Aorta (tissue), 5 donors: ENCODE measurements around the gene COG5. TPM values are rescaled to one million over a fixed set of nuclear protein-coding genes. Genes with fewer than 3 reads are reported as not detected.

Source experiments
- ATAC-seq: fragments of 200-7000 bp; cut with Tn5 transposase; one replicate; pipeline ENCODE4 v1.9.1; 2022; ENCODE audit warnings: moderate library complexity; ENCODE audit not compliant: low FRiP score
- DNase-seq, 2 donors: peaks; one replicate each; pipeline ENCODE4 v3.0.0-alpha.2; 2020
- H3K27ac ChIP-seq, 2 donors: one replicate each; pipeline ENCODE4 v1.5.1; 2013; ENCODE audit warnings: low read length in 2 of 2, mild to moderate bottlenecking in 2 of 2, moderate library complexity in 2 of 2, control low read depth in 1 of 2, inconsistent platforms in 1 of 2, low read depth in 1 of 2
- H3K27me3 ChIP-seq, 2 donors: one replicate each; pipeline ENCODE4 v1.6.1; 2013; ENCODE audit warnings: control low read depth in 1 of 2, low read length in 1 of 2, mild to moderate bottlenecking in 1 of 2, moderate library complexity in 1 of 2; ENCODE audit not compliant: insufficient read depth in 2 of 2, control insufficient read depth in 1 of 2
- H3K36me3 ChIP-seq, 2 donors: one replicate each; pipeline ENCODE4 v1.6.1; 2013; ENCODE audit warnings: control low read depth in 1 of 2, low read length in 1 of 2, mild to moderate bottlenecking in 1 of 2; ENCODE audit not compliant: insufficient read depth in 2 of 2, control insufficient read depth in 1 of 2
- H3K4me1 ChIP-seq, 2 donors: one replicate each; pipeline ENCODE4 v1.6.1; 2013; ENCODE audit warnings: low read length in 2 of 2, control low read depth in 1 of 2, mild to moderate bottlenecking in 1 of 2, moderate library complexity in 1 of 2; ENCODE audit not compliant: insufficient read depth in 2 of 2, control insufficient read depth in 1 of 2
- H3K4me3 ChIP-seq, 2 donors: one replicate each; pipeline ENCODE4 v1.5.1; 2013; ENCODE audit warnings: low read length in 2 of 2, control low read depth in 1 of 2, mild to moderate bottlenecking in 1 of 2
- H3K9me3 ChIP-seq: one replicate; pipeline ENCODE4 v1.6.1; 2013; ENCODE audit warnings: mild to moderate bottlenecking, low read length; ENCODE audit not compliant: control insufficient read depth
- WGBS, 2 donors: extraction: QIAGEN DNeasy Blood & Tissue Kit; methylation state at CpG; one replicate each; pipeline ENCODE4 v1.1.7; 2013; 5-methylcytosine and 5-hydroxymethylcytosine counted together
- intact Hi-C, 2 donors: fragments of 100-400 bp; cut with DNase I; formaldehyde crosslinking; loops; one replicate each; pipeline versions ENCODE4 v1.14.2 to v1.15.0; 2022
- polyA plus RNA-seq, 2 donors: library from polyadenylated mRNA; stranded (reverse); fragments of 200-250 nt; gene quantifications; one replicate each; pipeline ENCODE4 v1.2.3, GENCODE V29; 2013
- total RNA-seq, 2 donors: library from RNA; stranded (reverse); fragmentation: NEBNext Ultra II Directional; extraction: Animal tissue kit (Norgen Biotek cat#: 25700); gene quantifications; one replicate each; pipeline ENCODE4 v1.2.1, GENCODE V29; 2021
- donor health status: healthy with polysubstance abuse.
- donor health status: Bipolar disorder and iron deficiency.
- donor health status: DM: no; HTN: no; CAD: no.
- donor health status: DM: no; HTN: no; CAD: no.
- donor health status: DM: yes; HTN: yes; CAD: no.

COG5 gene
- total and polyA plus RNA-seq, 4 donors = 8.6 to 58.2 (median 33.4) TPM

- WGBS, 2 donors = 95 to 98% methylated on average over 1 of the region's 1 CpG
- Histone ChIP-seq H3K36me3 (no peaks in the 10 kb centered on the region), H3K4me1 (no peaks in the 10 kb centered on the region), H3K9me3 (no peaks in the 10 kb centered on the region), H3K27ac (no peak overlapping the region), H3K27me3 (no peaks in the 10 kb centered on the region), H3K4me3 (no peak overlapping the region)
- DNase-seq (no peak), ATAC-seq (no peak)
- intact Hi-C loops = no loop called here
These were observed 217.8 kb downstream of the COG5 start for GRCh38 chr7:107345898-107346297.

GRCh38 chr7:107344799-107345198, 218.9 kb downstream of the COG5 start:
- WGBS, 2 donors = 97 to 99% methylated on average over 5 of the region's 5 CpGs
- H3K27me3 ChIP-seq = no peaks in the 10 kb centered on the region
- intact Hi-C loops = no loop called here
- H3K36me3 ChIP-seq = no peaks in the 10 kb centered on the region
- no peaks in the 10 kb centered on the region for H3K4me1 ChIP-seq
- DNase-seq = no peak
- H3K27ac ChIP-seq = no peak overlapping the region
- no peaks in the 10 kb centered on the region for H3K9me3 ChIP-seq
- H3K4me3 ChIP-seq = no peak overlapping the region
- ATAC-seq = no peak

GRCh38 chr7:107344286-107344685, 219.4 kb downstream of the COG5 start:
- ATAC-seq (no peak), DNase-seq (no peak)
- Histone ChIP-seq H3K36me3 (no peaks in the 10 kb centered on the region), H3K4me3 (no peak overlapping the region), H3K27me3 (no peaks in the 10 kb centered on the region), H3K27ac (no peak overlapping the region), H3K4me1 (no peaks in the 10 kb centered on the region), H3K9me3 (no peaks in the 10 kb centered on the region)
- intact Hi-C loops = no loop called here
- WGBS, 2 donors = 97% methylated on average over 4 of the region's 4 CpGs

GRCh38 chr7:107338080-107338479, 225.6 kb downstream of the COG5 start:
- intact Hi-C loops = no loop called here
- H3K4me1 ChIP-seq = no peaks in the 10 kb centered on the region
- no peaks in the 10 kb centered on the region for H3K36me3 ChIP-seq
- WGBS, 2 donors = 96 to 100% methylated on average over 1 of the region's 1 CpG
- no peak overlapping the region for H3K27ac ChIP-seq
- H3K9me3 ChIP-seq = no peaks in the 10 kb centered on the region
- DNase-seq (no peak), ATAC-seq (no peak)
- no peaks in the 10 kb centered on the region for H3K27me3 ChIP-seq
- H3K4me3 ChIP-seq = no peak overlapping the region

- no peaks in the 10 kb centered on the region for H3K9me3 ChIP-seq
- ATAC-seq (no peak), DNase-seq (no peak)
- WGBS, 2 donors = 86 to 88% methylated on average over 4 of the region's 4 CpGs
- H3K4me1 ChIP-seq = no peaks in the 10 kb centered on the region
- no peak overlapping the region for H3K4me3 ChIP-seq
- no peaks in the 10 kb centered on the region for H3K36me3 ChIP-seq
- H3K27ac ChIP-seq = no peak overlapping the region
- intact Hi-C loops = no loop called here
- no peaks in the 10 kb centered on the region for H3K27me3 ChIP-seq
These were observed 231.0 kb downstream of the COG5 start for GRCh38 chr7:107332488-107333269.

- intact Hi-C loops = no loop called here
- DNase-seq (no peak), ATAC-seq (no peak)
- Histone ChIP-seq H3K27me3 (no peaks in the 10 kb centered on the region), H3K4me3 (no peak overlapping the region), H3K9me3 (no peaks in the 10 kb centered on the region), H3K36me3 (no peaks in the 10 kb centered on the region), H3K27ac (no peak overlapping the region), H3K4me1 (no peaks in the 10 kb centered on the region)
These were observed 233.2 kb downstream of the COG5 start for GRCh38 chr7:107330478-107330877.

GRCh38 chr7:107327986-107328569, 235.6 kb downstream of the COG5 start:
- H3K9me3 ChIP-seq = no peaks in the 10 kb centered on the region
- ATAC-seq = no peak
- H3K36me3 ChIP-seq = no peaks in the 10 kb centered on the region
- H3K27me3 ChIP-seq = no peaks in the 10 kb centered on the region
- no peak for DNase-seq
- H3K4me3 ChIP-seq = no peak overlapping the region
- H3K27ac ChIP-seq = no peak overlapping the region
- intact Hi-C loops = no loop called here
- H3K4me1 ChIP-seq = no peaks in the 10 kb centered on the region

- Histone ChIP-seq H3K4me3 (no peak overlapping the region), H3K9me3 (no peaks in the 10 kb centered on the region), H3K4me1 (no peaks in the 10 kb centered on the region), H3K27me3 (no peaks in the 10 kb centered on the region), H3K36me3 (no peaks in the 10 kb centered on the region), H3K27ac (no peak overlapping the region)
- DNase-seq (no peak), ATAC-seq (no peak)
- 92 to 96% methylated on average over 3 of the region's 3 CpGs for WGBS, 2 donors
- intact Hi-C loops = no loop called here
These were observed 237.7 kb downstream of the COG5 start for GRCh38 chr7:107326061-107326460.

- intact Hi-C loops = no loop called here
- Histone ChIP-seq H3K4me3 (no peak overlapping the region), H3K27ac (no peak overlapping the region), H3K9me3 (no peaks in the 10 kb centered on the region), H3K36me3 (no peaks in the 10 kb centered on the region), H3K27me3 (no peaks in the 10 kb centered on the region), H3K4me1 (no peaks in the 10 kb centered on the region)
- DNase-seq (no peak), ATAC-seq (no peak)
- WGBS, 2 donors = 82 to 91% methylated on average over 1 of the region's 1 CpG
These were observed 241.7 kb downstream of the COG5 start for GRCh38 chr7:107322015-107322414.
